WTC11 (cell line): ENCODE data around the gene NELL1. TPM values are rescaled to one million over a fixed set of nuclear protein-coding genes. Genes with fewer than 3 reads are reported as not detected.

Source experiments
- ATAC-seq: fragments of 200-7000 bp; cut with Tn5 transposase; 2 replicates; pipeline ENCODE4 v1.10.0; 2021; ENCODE audit warnings: mild to moderate bottlenecking, moderate library complexity
- CTCF ChIA-PET: fragments of 300-600 bp; sonication (Branson Sonifier 250); formaldehyde crosslinking; loops from one replicate; lab custom pipeline; 2021; ENCODE audit warnings: antibody characterized with exemption; lab: Charles Lee
- POLR2A ChIA-PET: fragments of 350-600 bp; sonication (Branson Sonifier 250); formaldehyde crosslinking; loops from one replicate; lab custom pipeline; 2021; ENCODE audit warnings: antibody characterized with exemption; lab: Charles Lee
- DNase-seq: peaks from one replicate; pipeline ENCODE4 v3.0.0; 2021; ENCODE audit warnings: low spot score
- H3K27ac Mint-ChIP-seq: 2 replicates; pipeline ENCODE4 v1.8.0; 2021; ENCODE audit warnings: mixed read lengths
- H3K27me3 Mint-ChIP-seq: 2 replicates; pipeline ENCODE4 v1.8.0; 2021; ENCODE audit warnings: low read depth, mild to moderate bottlenecking, moderate library complexity, mixed read lengths
- H3K36me3 Mint-ChIP-seq: 2 replicates; pipeline ENCODE4 v1.8.0; 2021; ENCODE audit warnings: mixed read lengths
- H3K4me1 Mint-ChIP-seq: 2 replicates; pipeline ENCODE4 v1.8.0; 2022; ENCODE audit warnings: mixed read lengths
- H3K4me3 Mint-ChIP-seq: 2 replicates; pipeline ENCODE4 v1.8.0; 2021; ENCODE audit warnings: mild to moderate bottlenecking, moderate library complexity, mixed read lengths
- H3K9me3 Mint-ChIP-seq: 2 replicates; pipeline ENCODE4 v1.8.0; 2021; ENCODE audit warnings: mixed read lengths
- ATF1 ChIP-seq: sonication (generic); formaldehyde crosslinking; IDR thresholded peaks from 2 replicates; pipeline ENCODE4 v1.8.1; 2023; ENCODE audit warnings: mild to moderate bottlenecking, moderate library complexity, missing genetic modification reagents
- ESRRA ChIP-seq: sonication (generic); formaldehyde crosslinking; IDR thresholded peaks from 2 replicates; pipeline ENCODE4 v1.8.1; 2022; ENCODE audit warnings: mild to moderate bottlenecking, missing genetic modification reagents, borderline replicate concordance
- ETV6 ChIP-seq: sonication (generic); formaldehyde crosslinking; IDR thresholded peaks from 2 replicates; pipeline ENCODE4 v1.8.1; 2022; ENCODE audit warnings: mild to moderate bottlenecking, missing genetic modification reagents
- HMGXB4 ChIP-seq: sonication (generic); formaldehyde crosslinking; IDR thresholded peaks from 2 replicates; pipeline ENCODE4 v1.8.1; 2023; ENCODE audit warnings: mild to moderate bottlenecking, moderate library complexity, missing genetic modification reagents
- IRF1 ChIP-seq: sonication (generic); formaldehyde crosslinking; IDR thresholded peaks from 2 replicates; pipeline ENCODE4 v1.8.0; 2023; ENCODE audit warnings: missing genetic modification reagents
- IRF2 ChIP-seq: sonication (generic); formaldehyde crosslinking; IDR thresholded peaks from 2 replicates; pipeline ENCODE4 v1.8.0; 2022; ENCODE audit warnings: low read depth, missing genetic modification reagents, borderline replicate concordance
- NFE2L1 ChIP-seq: sonication (generic); formaldehyde crosslinking; IDR thresholded peaks from 2 replicates; pipeline ENCODE4 v1.8.1; 2023; ENCODE audit warnings: missing genetic modification reagents
- NR1H2 ChIP-seq: sonication (generic); formaldehyde crosslinking; IDR thresholded peaks from 2 replicates; pipeline ENCODE4 v1.9.0; 2021; ENCODE audit warnings: mild to moderate bottlenecking, moderate library complexity, missing genetic modification reagents
- OVOL2 ChIP-seq: fragments of 250-450 bp; sonication (Bioruptor Pico); IDR thresholded peaks from 2 replicates; pipeline ENCODE4 v1.9.0; 2021; ENCODE audit warnings: mild to moderate bottlenecking, borderline replicate concordance
- SMAD4 ChIP-seq: sonication (generic); formaldehyde crosslinking; IDR thresholded peaks from 2 replicates; pipeline ENCODE4 v1.8.0; 2022; ENCODE audit warnings: mild to moderate bottlenecking, missing genetic modification reagents
- SP1 ChIP-seq: sonication (generic); formaldehyde crosslinking; conservative IDR thresholded peaks from 2 replicates; pipeline ENCODE4 v1.8.1; 2022; ENCODE audit warnings: missing genetic modification reagents
- TEAD4 ChIP-seq: sonication (generic); formaldehyde crosslinking; IDR thresholded peaks from 2 replicates; pipeline ENCODE4 v1.8.0; 2022; ENCODE audit warnings: mild to moderate bottlenecking, missing genetic modification reagents
- TP53 ChIP-seq: sonication (generic); formaldehyde crosslinking; IDR thresholded peaks from 2 replicates; pipeline ENCODE4 v1.8.1; 2023; ENCODE audit warnings: mild to moderate bottlenecking, missing genetic modification reagents
- USF2 ChIP-seq: sonication (generic); formaldehyde crosslinking; IDR thresholded peaks from 2 replicates; pipeline ENCODE4 v1.8.1; 2023; ENCODE audit warnings: mild to moderate bottlenecking, missing genetic modification reagents, moderate library complexity
- ZNF121 ChIP-seq: sonication (generic); formaldehyde crosslinking; IDR thresholded peaks from 2 replicates; pipeline ENCODE4 v1.8.0; 2023; ENCODE audit warnings: missing genetic modification reagents
- ZNF138 ChIP-seq: sonication (generic); formaldehyde crosslinking; conservative IDR thresholded peaks from 2 replicates; pipeline ENCODE4 v1.8.1; 2022; ENCODE audit warnings: mild to moderate bottlenecking, moderate library complexity, missing genetic modification reagents
- ZNF232 ChIP-seq: sonication (generic); formaldehyde crosslinking; IDR thresholded peaks from 2 replicates; pipeline ENCODE4 v1.8.0; 2022; ENCODE audit warnings: mild to moderate bottlenecking, missing genetic modification reagents
- total RNA-seq: library from RNA; stranded (reverse); gene quantifications from 3 replicates; pipeline ENCODE4 v1.2.3, GENCODE V29; 2021
- TF ChIP-seq, protein P1 (sequence below): fragments of 250-450 bp; sonication (Bioruptor Pico); IDR thresholded peaks from 2 replicates; pipeline ENCODE4 v1.9.0; 2021; ENCODE audit warnings: mild to moderate bottlenecking, borderline replicate concordance
- TF ChIP-seq, protein P2 (sequence below): sonication (generic); formaldehyde crosslinking; conservative IDR thresholded peaks from 2 replicates; pipeline ENCODE4 v1.8.1; 2022; ENCODE audit warnings: mild to moderate bottlenecking, missing genetic modification reagents

The NELL1 gene
- total RNA-seq, 1 experiment from 2014 or later, result 1.8 TPM

- ATAC-seq, result no peak
- Mint-ChIP-seq H3K27me3 (no peaks in the 10 kb centered on the region), H3K27ac (no peak overlapping the region), H3K4me3 (no peak overlapping the region), H3K36me3 (no peaks in the 10 kb centered on the region), H3K4me1 (no peaks in the 10 kb centered on the region), H3K9me3 (no peaks in the 10 kb centered on the region)
- ChIA-PET POLR2A (interaction anchor here (0.9 kb wide), 1 partner anchor 10 kb away, joined by 3 read pairs; no protein-coding TSS in a partner anchor), CTCF (no interaction called here)
- no peak for DNase-seq
- TF ChIP-seq ETV6 (CRISPR knock-in tag) (no peak), IRF2 (no peak), ZNF121 (no peak), IRF1 (CRISPR knock-in tag) (no peak), HMGXB4 (no peak), SMAD4 (no peak)
- TF ChIP-seq, protein P1, sequence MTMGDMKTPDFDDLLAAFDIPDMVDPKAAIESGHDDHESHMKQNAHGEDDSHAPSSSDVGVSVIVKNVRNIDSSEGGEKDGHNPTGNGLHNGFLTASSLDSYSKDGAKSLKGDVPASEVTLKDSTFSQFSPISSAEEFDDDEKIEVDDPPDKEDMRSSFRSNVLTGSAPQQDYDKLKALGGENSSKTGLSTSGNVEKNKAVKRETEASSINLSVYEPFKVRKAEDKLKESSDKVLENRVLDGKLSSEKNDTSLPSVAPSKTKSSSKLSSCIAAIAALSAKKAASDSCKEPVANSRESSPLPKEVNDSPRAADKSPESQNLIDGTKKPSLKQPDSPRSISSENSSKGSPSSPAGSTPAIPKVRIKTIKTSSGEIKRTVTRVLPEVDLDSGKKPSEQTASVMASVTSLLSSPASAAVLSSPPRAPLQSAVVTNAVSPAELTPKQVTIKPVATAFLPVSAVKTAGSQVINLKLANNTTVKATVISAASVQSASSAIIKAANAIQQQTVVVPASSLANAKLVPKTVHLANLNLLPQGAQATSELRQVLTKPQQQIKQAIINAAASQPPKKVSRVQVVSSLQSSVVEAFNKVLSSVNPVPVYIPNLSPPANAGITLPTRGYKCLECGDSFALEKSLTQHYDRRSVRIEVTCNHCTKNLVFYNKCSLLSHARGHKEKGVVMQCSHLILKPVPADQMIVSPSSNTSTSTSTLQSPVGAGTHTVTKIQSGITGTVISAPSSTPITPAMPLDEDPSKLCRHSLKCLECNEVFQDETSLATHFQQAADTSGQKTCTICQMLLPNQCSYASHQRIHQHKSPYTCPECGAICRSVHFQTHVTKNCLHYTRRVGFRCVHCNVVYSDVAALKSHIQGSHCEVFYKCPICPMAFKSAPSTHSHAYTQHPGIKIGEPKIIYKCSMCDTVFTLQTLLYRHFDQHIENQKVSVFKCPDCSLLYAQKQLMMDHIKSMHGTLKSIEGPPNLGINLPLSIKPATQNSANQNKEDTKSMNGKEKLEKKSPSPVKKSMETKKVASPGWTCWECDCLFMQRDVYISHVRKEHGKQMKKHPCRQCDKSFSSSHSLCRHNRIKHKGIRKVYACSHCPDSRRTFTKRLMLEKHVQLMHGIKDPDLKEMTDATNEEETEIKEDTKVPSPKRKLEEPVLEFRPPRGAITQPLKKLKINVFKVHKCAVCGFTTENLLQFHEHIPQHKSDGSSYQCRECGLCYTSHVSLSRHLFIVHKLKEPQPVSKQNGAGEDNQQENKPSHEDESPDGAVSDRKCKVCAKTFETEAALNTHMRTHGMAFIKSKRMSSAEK (CRISPR knock-in tag), result no peak
These were observed 913.4 kb downstream of the NELL1 start for GRCh38 chr11:21582791-21583190.

DNA sequence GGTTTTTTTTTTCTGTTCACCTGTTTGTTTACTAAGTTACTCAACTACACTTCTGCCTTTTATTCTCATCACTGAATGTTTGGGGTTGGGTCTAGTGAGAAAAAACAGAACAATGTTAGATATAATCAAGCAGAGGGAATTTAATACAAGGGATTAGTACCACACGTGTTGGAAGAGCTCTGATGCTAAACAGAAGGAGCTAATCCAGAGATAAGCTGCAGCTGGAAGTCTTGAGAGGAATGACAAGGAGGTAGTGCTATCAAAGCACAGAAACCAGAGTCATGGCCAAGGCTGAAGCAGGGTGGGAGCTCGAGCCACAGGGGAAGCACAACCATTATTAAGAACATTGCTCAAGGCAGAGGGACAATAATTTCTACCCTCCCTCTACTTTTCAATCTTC, 919.4 kb downstream of the NELL1 start:
- ATAC-seq, result no peak
- H3K27me3 Mint-ChIP-seq, result no peaks in the 10 kb centered on the region
- ChIA-PET POLR2A (no interaction called here), CTCF (no interaction called here)
- H3K9me3 Mint-ChIP-seq, result peaks cover 6% of the 10 kb centered on the region
- H3K4me3 Mint-ChIP-seq, result no peak overlapping the region
- TF ChIP-seq IRF2, result no peak
- no peak for TF ChIP-seq OVOL2
- no peak for TF ChIP-seq USF2 (CRISPR knock-in tag)
- peaks cover 6% of the 10 kb centered on the region for H3K4me1 Mint-ChIP-seq
- no peak overlapping the region for H3K27ac Mint-ChIP-seq
- no peak for DNase-seq
- H3K36me3 Mint-ChIP-seq, result 0 out of 2 replicates have a peak, but pooled peaks cover 5% of the 10 kb centered on the region

DNA sequence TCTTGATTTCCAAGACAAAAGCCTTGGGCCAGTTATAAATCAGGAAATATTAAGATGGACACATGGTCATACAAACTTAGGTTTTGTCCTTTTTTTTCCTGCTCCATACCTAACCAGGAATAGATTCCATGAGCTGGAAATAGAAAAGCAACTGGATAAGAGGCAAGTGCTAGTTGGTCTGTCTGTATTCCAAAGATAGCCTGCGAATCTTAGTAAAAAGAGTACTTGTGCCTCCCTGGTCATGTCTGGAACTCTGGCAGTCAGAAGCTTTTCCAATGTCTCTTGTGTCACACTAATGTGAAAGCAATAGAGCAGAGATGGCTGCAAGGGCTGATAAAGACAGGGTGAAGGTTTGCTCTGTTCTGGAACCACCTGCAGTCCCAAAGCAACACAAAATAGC, 933.3 kb downstream of the NELL1 start:
- Mint-ChIP-seq H3K4me3 (no peak overlapping the region), H3K9me3 (no peaks in the 10 kb centered on the region), H3K36me3 (no peaks in the 10 kb centered on the region), H3K27me3 (no peaks in the 10 kb centered on the region), H3K27ac (no peak overlapping the region), H3K4me1 (no peaks in the 10 kb centered on the region)
- ChIA-PET CTCF (no interaction called here), POLR2A (no interaction called here)
- ATAC-seq (no peak), DNase-seq (no peak)
- TF ChIP-seq ZNF232 (CRISPR knock-in tag) (no peak), NR1H2 (CRISPR knock-in tag) (no peak), TEAD4 (CRISPR knock-in tag) (no peak), TP53 (CRISPR knock-in tag) (no peak), ATF1 (no peak), ETV6 (CRISPR knock-in tag) (no peak), SP1 (CRISPR knock-in tag) (no peak), HMGXB4 (no peak), OVOL2 (no peak), ZNF138 (CRISPR knock-in tag) (no peak), NFE2L1 (no peak), ESRRA (no peak)
- TF ChIP-seq, protein P2, sequence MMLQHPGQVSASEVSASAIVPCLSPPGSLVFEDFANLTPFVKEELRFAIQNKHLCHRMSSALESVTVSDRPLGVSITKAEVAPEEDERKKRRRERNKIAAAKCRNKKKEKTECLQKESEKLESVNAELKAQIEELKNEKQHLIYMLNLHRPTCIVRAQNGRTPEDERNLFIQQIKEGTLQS (CRISPR knock-in tag), result no peak
